ENCODE results near the gene SPATA31E1. TPM values are rescaled to one million over a fixed set of nuclear protein-coding genes. Genes with fewer than 3 reads are reported as not detected.
A peak's percentile ranks its signal among the peaks of the same experiment; 100 is the strongest.
"Not testable (repeated sequence)": the region's sequence is repeated elsewhere in the genome, so short reads cannot be mapped to it uniquely, and the experiment has no call there.

The SPATA31E1 gene
- total RNA-seq, 4 donors from 2014 or later, result not detected

GRCh38 chr9:87840134-87840533, 42.5 kb upstream of the SPATA31E1 start:
- no peak for TF ChIP-seq CTCF (IDR thresholded peaks at IDR 0.05)
- no peak for TF ChIP-seq POLR2A (IDR thresholded peaks at IDR 0.05; ENCODE audit: low read depth)
- no peak for TF ChIP-seq POLR2AphosphoS5 (IDR thresholded peaks at IDR 0.05)
- TF ChIP-seq EP300 (IDR thresholded peaks at IDR 0.05), result no peak
- Histone ChIP-seq H3K4me3 (no peak overlapping the region), H3K27me3 (no peaks in the 10 kb centered on the region), H3K4me1 (peaks cover 0 to 23% (median 17%) of the 10 kb centered on the region in 4 donors), H3K27ac (replicated peaks in 1 of 4) (no peak overlapping the region), H3K9me3 (no peaks in the 10 kb centered on the region), H3K36me3 (no peaks in the 10 kb centered on the region)
- intact Hi-C loops (cut with DNase I), result no loop called here
- WGBS, result 69% methylated on average over 1 of the region's 1 CpG
- no peak for DNase-seq (ENCODE audit: extremely low spot score)

- no peak overlapping the region for H3K27ac ChIP-seq (replicated peaks in 1 of 4)
- no peak overlapping the region for H3K4me3 ChIP-seq
- intact Hi-C loops (cut with DNase I), result no loop called here
- peak; percentile 57 for DNase-seq (ENCODE audit: extremely low spot score)
- TF ChIP-seq EP300 (IDR thresholded peaks at IDR 0.05) (no peak), CTCF (IDR thresholded peaks at IDR 0.05) (no peak), POLR2A (IDR thresholded peaks at IDR 0.05; ENCODE audit: low read depth) (no peak), POLR2AphosphoS5 (IDR thresholded peaks at IDR 0.05) (no peak)
- peaks cover 0 to 9% (median 4%) of the 10 kb centered on the region in 4 donors for H3K4me1 ChIP-seq
- WGBS, result 85% methylated on average over 20 of the region's 28 CpGs
- no peaks in the 10 kb centered on the region for H3K27me3 ChIP-seq
- no peaks in the 10 kb centered on the region for H3K36me3 ChIP-seq
- H3K9me3 ChIP-seq, result no peaks in the 10 kb centered on the region
Measured at GRCh38 chr9:87842878-87843585, 39.6 kb upstream of the SPATA31E1 start.

DNA sequence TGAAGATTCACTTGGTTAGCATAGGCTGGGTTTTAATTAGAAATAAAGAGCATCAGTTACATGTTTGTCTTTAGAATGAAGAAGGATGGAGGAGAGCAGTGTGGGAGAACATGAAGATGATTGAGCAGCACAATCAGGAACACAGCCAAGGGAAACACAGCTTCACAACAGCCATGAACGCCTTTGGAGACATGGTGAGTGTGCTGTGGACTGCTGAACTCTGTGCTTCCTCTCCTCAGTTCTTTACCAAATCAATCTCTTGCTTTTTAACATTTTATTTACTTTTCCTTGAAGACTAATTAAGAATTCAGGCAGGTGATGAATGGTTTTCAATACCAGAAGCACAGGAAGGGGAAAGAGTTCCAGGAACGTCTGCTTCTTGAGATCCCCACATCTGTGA, 38.2 kb upstream of the SPATA31E1 start:
- Histone ChIP-seq H3K9me3 (no peaks in the 10 kb centered on the region), H3K4me3 (no peak overlapping the region), H3K36me3 (no peaks in the 10 kb centered on the region), H3K4me1 (peaks cover 0 to 9% (median 4%) of the 10 kb centered on the region in 4 donors), H3K27ac (replicated peaks in 1 of 4) (no peak overlapping the region), H3K27me3 (no peaks in the 10 kb centered on the region)
- TF ChIP-seq POLR2AphosphoS5 (IDR thresholded peaks at IDR 0.05), result no peak
- no peak for TF ChIP-seq POLR2A (IDR thresholded peaks at IDR 0.05; ENCODE audit: low read depth)
- no peak for TF ChIP-seq EP300 (IDR thresholded peaks at IDR 0.05)
- no peak for TF ChIP-seq CTCF (IDR thresholded peaks at IDR 0.05)
- intact Hi-C loops (cut with DNase I), result no loop called here
- no peak for DNase-seq (ENCODE audit: extremely low spot score)
- 35% methylated on average over 2 of the region's 2 CpGs for WGBS

GRCh38 chr9:87847817-87848216, 34.9 kb upstream of the SPATA31E1 start:
- DNase-seq (ENCODE audit: extremely low spot score); intact Hi-C loops (cut with DNase I); H3K4me1 ChIP-seq; H3K27me3 ChIP-seq; H3K27ac ChIP-seq (replicated peaks in 1 of 4); H3K9me3 ChIP-seq; H3K36me3 ChIP-seq; H3K4me3 ChIP-seq: not testable (repeated sequence)
- 78% methylated on average over 2 of the region's 2 CpGs for WGBS

DNA sequence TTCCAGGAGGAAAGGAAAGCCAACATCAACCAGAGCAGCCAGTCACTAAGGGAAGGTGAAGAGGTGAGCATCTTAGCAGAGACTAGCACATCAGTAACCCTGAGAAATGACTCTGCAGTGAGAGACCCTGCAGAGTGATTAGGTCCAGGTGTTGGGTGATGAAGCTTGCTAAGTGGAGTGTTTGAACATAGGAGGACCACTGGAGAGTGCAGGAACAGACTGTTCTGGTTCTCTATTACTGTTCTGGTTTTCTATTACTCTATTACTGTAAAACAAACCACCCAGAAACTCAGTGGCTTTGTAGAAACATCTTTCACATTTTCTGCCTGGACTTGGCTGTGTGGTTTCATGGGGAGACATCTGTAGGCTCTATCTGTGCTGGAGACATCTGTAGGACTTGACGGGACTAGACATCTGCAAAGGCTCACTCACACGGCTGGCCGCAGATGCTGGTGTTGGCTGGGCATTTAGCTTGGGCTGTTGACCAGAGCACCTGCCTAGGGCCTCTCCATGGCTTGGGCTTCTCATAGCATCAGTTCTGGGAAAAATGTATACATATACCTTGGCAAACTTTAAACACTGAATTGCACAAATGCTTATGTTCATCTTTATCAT, 33.4 kb upstream of the SPATA31E1 start:
- intact Hi-C loops (cut with DNase I), result no loop called here
- no peak for DNase-seq (ENCODE audit: extremely low spot score)
- WGBS, result 77% methylated on average over 3 of the region's 3 CpGs
- Histone ChIP-seq H3K4me1 (no peaks in the 10 kb centered on the region), H3K27me3 (no peaks in the 10 kb centered on the region), H3K9me3 (no peaks in the 10 kb centered on the region), H3K27ac (replicated peaks in 1 of 4) (no peak overlapping the region), H3K36me3 (no peaks in the 10 kb centered on the region), H3K4me3 (no peak overlapping the region)
- no peak for TF ChIP-seq CTCF (IDR thresholded peaks at IDR 0.05)
- TF ChIP-seq POLR2AphosphoS5 (IDR thresholded peaks at IDR 0.05), result no peak
- TF ChIP-seq POLR2A (IDR thresholded peaks at IDR 0.05; ENCODE audit: low read depth), result no peak
- TF ChIP-seq EP300 (IDR thresholded peaks at IDR 0.05), result no peak

Data from esophagus muscularis mucosa (tissue), 4 donors.